ENCODE results near the gene TOX3.

DNA sequence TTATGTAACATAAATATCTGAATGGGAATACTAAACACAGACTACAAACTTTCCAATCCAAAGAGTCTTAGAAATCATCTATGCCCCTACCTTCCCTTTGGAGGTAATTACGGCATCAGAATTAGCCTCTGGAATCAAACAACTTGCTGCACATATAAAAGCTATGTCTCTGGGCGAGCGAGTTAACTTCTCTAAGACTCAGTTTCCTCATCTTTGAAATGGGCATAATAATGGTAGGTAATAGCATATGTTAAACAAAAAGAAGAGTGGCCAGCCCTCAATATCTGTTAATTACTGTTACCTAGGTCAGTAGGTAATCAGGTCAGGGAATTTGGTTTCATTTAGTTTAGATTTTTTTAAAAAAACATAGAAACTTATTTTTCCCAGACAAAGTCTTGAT is 153.5 kb downstream of the TOX3 start:
- TF ChIP-seq ZNF331 (CRISPR knock-in tag; IDR thresholded peaks at IDR 0.05; ENCODE audit: low read depth), result no peak
- TF ChIP-seq, protein P1, sequence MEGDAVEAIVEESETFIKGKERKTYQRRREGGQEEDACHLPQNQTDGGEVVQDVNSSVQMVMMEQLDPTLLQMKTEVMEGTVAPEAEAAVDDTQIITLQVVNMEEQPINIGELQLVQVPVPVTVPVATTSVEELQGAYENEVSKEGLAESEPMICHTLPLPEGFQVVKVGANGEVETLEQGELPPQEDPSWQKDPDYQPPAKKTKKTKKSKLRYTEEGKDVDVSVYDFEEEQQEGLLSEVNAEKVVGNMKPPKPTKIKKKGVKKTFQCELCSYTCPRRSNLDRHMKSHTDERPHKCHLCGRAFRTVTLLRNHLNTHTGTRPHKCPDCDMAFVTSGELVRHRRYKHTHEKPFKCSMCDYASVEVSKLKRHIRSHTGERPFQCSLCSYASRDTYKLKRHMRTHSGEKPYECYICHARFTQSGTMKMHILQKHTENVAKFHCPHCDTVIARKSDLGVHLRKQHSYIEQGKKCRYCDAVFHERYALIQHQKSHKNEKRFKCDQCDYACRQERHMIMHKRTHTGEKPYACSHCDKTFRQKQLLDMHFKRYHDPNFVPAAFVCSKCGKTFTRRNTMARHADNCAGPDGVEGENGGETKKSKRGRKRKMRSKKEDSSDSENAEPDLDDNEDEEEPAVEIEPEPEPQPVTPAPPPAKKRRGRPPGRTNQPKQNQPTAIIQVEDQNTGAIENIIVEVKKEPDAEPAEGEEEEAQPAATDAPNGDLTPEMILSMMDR (conservative IDR thresholded peaks at IDR 0.05; ENCODE audit: low read depth in 2 of 2), result no peak
- no peak for TF ChIP-seq EZH2 (IDR thresholded peaks at IDR 0.05; ENCODE audit: low read depth, unreplicated experiment)
- TF ChIP-seq JUNB (IDR thresholded peaks at IDR 0.05; ENCODE audit: unreplicated experiment), result no peak
- no peak for TF ChIP-seq POLR2AphosphoS5 (IDR thresholded peaks at IDR 0.05; ENCODE audit: low read depth)
- no peak for TF ChIP-seq CREB1 (CRISPR knock-in tag; IDR thresholded peaks at IDR 0.05; ENCODE audit: low read depth)
- TF ChIP-seq, protein P2, sequence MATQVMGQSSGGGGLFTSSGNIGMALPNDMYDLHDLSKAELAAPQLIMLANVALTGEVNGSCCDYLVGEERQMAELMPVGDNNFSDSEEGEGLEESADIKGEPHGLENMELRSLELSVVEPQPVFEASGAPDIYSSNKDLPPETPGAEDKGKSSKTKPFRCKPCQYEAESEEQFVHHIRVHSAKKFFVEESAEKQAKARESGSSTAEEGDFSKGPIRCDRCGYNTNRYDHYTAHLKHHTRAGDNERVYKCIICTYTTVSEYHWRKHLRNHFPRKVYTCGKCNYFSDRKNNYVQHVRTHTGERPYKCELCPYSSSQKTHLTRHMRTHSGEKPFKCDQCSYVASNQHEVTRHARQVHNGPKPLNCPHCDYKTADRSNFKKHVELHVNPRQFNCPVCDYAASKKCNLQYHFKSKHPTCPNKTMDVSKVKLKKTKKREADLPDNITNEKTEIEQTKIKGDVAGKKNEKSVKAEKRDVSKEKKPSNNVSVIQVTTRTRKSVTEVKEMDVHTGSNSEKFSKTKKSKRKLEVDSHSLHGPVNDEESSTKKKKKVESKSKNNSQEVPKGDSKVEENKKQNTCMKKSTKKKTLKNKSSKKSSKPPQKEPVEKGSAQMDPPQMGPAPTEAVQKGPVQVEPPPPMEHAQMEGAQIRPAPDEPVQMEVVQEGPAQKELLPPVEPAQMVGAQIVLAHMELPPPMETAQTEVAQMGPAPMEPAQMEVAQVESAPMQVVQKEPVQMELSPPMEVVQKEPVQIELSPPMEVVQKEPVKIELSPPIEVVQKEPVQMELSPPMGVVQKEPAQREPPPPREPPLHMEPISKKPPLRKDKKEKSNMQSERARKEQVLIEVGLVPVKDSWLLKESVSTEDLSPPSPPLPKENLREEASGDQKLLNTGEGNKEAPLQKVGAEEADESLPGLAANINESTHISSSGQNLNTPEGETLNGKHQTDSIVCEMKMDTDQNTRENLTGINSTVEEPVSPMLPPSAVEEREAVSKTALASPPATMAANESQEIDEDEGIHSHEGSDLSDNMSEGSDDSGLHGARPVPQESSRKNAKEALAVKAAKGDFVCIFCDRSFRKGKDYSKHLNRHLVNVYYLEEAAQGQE (IDR thresholded peaks at IDR 0.05; ENCODE audit: unreplicated experiment), result no peak
- no peak for TF ChIP-seq STAT1 (IDR thresholded peaks at IDR 0.05; ENCODE audit: unreplicated experiment)
- TF ChIP-seq, protein P3, sequence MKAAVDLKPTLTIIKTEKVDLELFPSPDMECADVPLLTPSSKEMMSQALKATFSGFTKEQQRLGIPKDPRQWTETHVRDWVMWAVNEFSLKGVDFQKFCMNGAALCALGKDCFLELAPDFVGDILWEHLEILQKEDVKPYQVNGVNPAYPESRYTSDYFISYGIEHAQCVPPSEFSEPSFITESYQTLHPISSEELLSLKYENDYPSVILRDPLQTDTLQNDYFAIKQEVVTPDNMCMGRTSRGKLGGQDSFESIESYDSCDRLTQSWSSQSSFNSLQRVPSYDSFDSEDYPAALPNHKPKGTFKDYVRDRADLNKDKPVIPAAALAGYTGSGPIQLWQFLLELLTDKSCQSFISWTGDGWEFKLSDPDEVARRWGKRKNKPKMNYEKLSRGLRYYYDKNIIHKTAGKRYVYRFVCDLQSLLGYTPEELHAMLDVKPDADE (IDR thresholded peaks at IDR 0.05), result no peak
- no peak for TF ChIP-seq EZH2phosphoT487 (IDR thresholded peaks at IDR 0.05; ENCODE audit: unreplicated experiment)
